Ectodermal cell (in vitro differentiated cells): Measurements from ENCODE around the gene RNF212B.
"Not testable (repeated sequence)": the region's sequence is repeated elsewhere in the genome, so short reads cannot be mapped to it uniquely, and the experiment has no call there.

Source experiments
- H3K27ac ChIP-seq: 2 replicates; pipeline ENCODE4 v1.7.0; 2013; ENCODE audit warnings: mild to moderate bottlenecking, low read depth, low read length; ENCODE audit not compliant: insufficient read depth, poor library complexity, severe bottlenecking
- H3K27me3 ChIP-seq: 2 replicates; pipeline ENCODE4 v1.7.0; 2013; ENCODE audit warnings: mild to moderate bottlenecking, low read length; ENCODE audit not compliant: insufficient read depth, control insufficient read depth, poor library complexity, severe bottlenecking
- H3K36me3 ChIP-seq: one replicate; pipeline ENCODE4 v1.7.0; 2013; ENCODE audit warnings: low read length; ENCODE audit not compliant: control insufficient read depth, insufficient read depth
- H3K4me1 ChIP-seq: one replicate; pipeline ENCODE4 v1.7.0; 2013; ENCODE audit warnings: low read length; ENCODE audit not compliant: control insufficient read depth, insufficient read depth
- H3K4me3 ChIP-seq: 2 replicates; pipeline ENCODE4 v1.7.0; 2013; ENCODE audit warnings: low read depth, low read length, control low read depth; ENCODE audit not compliant: insufficient read depth
- H3K9me3 ChIP-seq: 2 replicates; pipeline ENCODE4 v1.7.0; 2013; ENCODE audit warnings: mild to moderate bottlenecking, low read length, moderate library complexity; ENCODE audit not compliant: control insufficient read depth
- WGBS, 2 experiments: methylation state at CpG; one replicate each; pipeline ENCODE4 v1.1.7; 2013; ENCODE audit warnings: missing lambda C conversion rate in 2 of 2; 5-methylcytosine and 5-hydroxymethylcytosine counted together

The RNF212B gene

DNA sequence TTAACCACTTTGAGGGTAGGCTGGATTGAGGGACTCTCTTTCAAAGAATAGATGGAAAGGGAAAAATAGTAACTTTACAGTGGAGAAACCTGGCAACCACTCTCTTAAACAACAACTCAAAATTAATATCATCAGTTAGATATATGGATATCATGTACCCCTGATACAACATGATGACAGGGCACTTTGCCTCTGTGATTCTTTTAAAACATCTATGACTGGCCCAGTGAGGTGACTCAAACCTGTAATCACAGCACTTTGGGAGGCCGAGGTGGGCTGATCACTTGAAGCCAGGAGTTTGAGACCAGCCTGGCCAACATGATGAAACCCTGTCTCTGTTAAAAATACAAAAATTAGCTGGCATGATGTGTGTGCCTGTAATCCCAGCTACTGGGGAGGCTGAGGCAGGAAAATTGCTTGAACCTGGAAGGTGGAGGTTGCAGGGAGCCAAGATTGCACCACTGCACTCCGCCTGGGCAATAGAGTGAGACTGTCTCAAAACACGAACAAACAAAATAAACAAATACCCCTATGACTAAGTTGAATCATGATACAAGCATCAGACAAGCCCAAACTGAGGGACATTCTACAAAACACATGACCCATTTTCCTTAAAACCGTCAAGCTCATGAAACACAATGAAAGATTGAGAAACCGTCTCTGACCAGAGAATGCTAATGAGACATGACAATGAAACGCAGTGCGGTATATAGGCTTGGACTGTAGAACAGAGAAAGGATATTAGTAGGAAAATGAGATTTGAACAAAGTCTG is 27.9 kb upstream of the RNF212B start:
- 93% methylated on average over 7 of the region's 7 CpGs for WGBS, 2 experiments
- Histone ChIP-seq H3K9me3 (no peaks in the 10 kb centered on the region), H3K36me3 (no peaks in the 10 kb centered on the region), H3K4me3 (no peak overlapping the region), H3K4me1 (no peaks in the 10 kb centered on the region), H3K27ac (no peak overlapping the region), H3K27me3 (no peaks in the 10 kb centered on the region)

DNA sequence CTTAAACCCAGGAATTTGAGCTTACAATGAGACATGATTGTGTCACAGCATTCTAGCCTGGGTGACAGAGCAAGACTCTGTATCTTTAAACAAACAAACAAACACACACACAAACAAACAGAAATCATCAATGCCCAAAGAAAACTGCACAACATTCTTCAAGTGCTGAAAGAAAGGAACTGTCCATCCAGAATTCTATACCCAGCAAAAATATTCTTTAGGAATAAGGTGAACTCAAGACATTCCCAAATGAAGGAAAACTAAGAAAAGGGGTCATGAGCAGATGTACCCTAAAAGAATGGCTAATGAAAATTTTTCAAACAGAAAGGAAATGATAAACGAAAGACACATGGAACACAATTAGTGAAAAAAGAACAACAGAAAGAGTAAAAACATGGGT is 22.3 kb upstream of the RNF212B start:
- H3K4me3 ChIP-seq, result no peak overlapping the region
- WGBS, 2 experiments, result 90 to 100% methylated on average over 1 of the region's 1 CpG

DNA sequence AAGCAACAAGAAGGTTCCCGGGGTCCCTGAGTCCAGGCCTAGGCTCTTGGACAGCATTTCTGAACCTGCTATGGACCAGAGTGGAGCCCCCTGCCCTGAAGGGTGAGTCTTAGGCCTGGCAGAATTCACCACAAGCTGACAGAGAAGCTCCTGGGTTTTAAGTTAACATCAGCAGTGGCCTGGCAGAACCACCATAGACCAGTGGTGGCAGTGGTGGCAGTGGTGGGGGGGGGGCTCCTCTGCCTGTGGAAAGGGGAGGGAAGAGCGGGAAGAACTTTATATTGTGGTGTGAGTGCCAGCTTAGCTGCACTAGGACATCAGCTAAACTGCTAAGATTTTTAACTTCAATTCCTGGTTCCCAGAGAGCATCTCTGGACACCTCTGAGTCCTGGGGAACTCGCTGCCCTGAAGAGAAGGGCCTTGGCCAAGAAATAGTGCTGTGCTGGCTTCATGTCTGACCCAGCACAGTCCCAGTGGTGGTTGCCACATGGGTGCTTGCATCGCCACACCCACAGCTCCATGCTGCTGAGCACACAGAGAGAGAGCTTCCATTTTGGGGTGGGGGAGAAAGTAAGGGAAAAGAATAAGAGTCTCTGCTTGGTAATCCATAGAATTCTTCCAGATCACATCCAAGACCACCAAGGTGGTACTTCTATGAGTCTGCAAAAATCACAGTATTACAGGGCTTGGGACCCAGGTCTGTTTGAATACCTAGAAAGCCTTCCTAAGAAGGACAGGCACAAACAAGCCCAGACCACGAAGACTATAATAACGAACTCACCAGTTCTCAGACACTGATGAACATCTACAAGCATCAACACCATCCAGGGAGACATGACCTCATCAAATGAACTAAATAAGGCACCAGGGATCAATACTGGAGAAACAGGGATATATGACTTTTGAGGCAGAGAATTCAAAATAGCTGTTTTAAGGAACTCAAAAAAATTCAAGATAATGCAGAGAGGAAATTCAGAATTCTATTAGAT is 20.4 kb upstream of the RNF212B start:
- Histone ChIP-seq H3K27ac (no peak overlapping the region), H3K9me3 (peaks cover 4% of the 10 kb centered on the region), H3K36me3 (no peaks in the 10 kb centered on the region), H3K4me1 (no peaks in the 10 kb centered on the region), H3K4me3 (no peak overlapping the region), H3K27me3 (no peaks in the 10 kb centered on the region)
- WGBS, 2 experiments, result 94 to 95% methylated on average over 6 of the region's 6 CpGs

More for the DNA sequence above, 22.3 kb upstream of the RNF212B start:
- Histone ChIP-seq H3K9me3 (peaks cover 4% of the 10 kb centered on the region), H3K27ac (no peak overlapping the region), H3K36me3 (no peaks in the 10 kb centered on the region), H3K4me1 (no peaks in the 10 kb centered on the region), H3K27me3 (no peaks in the 10 kb centered on the region)

DNA sequence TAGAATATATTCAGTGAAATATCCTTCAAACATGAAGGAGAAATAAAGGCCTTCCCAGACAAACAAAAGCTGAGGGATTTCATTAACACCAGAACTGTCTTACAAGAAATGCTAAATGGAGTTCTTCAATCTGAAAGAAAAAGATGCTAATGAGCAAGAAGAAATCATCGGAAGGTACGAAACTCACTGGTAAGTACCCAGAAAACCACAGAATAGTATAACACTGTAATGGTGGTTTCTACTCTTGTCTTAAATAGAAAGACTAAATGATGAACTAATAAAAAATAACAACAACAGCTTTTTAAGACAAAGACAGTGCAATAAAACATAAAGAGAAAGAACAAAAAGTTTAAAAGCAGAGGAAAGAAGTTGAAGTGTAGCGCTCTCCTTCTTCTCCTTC is 18.7 kb upstream of the RNF212B start:
- Histone ChIP-seq H3K4me3 (no peak overlapping the region), H3K4me1 (no peaks in the 10 kb centered on the region), H3K9me3 (peaks cover 4% of the 10 kb centered on the region), H3K36me3 (no peaks in the 10 kb centered on the region), H3K27ac (no peak overlapping the region), H3K27me3 (no peaks in the 10 kb centered on the region)
- WGBS, 2 experiments, result 83 to 93% methylated on average over 3 of the region's 3 CpGs

DNA sequence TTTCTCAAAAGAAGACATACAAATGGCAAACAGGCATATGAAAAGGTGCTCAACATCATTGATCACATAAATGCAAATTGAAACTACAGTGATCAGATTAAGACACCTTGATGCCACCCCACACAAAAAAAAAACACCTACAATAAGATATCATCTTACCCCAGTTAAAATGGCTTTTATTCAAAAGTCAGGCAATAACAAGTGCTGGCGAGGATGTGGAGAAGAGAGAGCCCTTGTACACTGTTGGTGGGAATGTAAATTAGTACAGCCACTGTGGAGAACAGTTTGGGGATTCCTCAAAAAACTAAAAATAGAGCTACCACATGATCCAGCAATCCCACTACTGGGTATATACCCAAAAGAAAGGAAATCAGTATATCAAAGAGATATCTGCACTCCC is 12.8 kb upstream of the RNF212B start:
- not testable (repeated sequence) for H3K36me3 ChIP-seq, H3K27me3 ChIP-seq
- 100% methylated on average over 1 of the region's 1 CpG; no CpG with 5 or more reads in 1 of the 2 experiments for WGBS, 2 experiments

DNA sequence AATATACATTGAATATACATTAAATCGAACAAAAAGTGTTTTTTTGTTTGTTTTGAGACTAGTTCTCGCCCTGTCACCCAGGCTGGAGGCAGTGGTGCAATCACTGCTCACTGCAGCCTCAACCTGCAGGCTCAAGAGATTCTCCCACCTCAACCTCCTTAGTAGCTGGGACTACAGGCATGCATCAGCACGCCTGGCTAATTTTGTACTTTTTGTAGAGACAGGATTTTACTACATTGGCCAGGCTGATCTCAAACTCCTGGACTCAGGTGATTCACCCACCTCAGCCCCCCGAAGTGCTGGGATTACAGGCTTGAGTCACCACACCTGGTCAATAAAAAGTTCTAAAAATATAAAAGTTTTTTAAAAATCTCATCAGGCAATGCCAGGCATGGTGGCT is 10.2 kb upstream of the RNF212B start:
- Histone ChIP-seq H3K9me3 (no peaks in the 10 kb centered on the region), H3K36me3 (no peaks in the 10 kb centered on the region), H3K4me3 (no peak overlapping the region), H3K27ac (no peak overlapping the region), H3K27me3 (no peaks in the 10 kb centered on the region), H3K4me1 (no peaks in the 10 kb centered on the region)
- WGBS, 2 experiments, result 88 to 95% methylated on average over 3 to 4 of the region's 4 CpGs

More for the DNA sequence above, 12.8 kb upstream of the RNF212B start:
- H3K4me1 ChIP-seq, H3K4me3 ChIP-seq, H3K27ac ChIP-seq, H3K9me3 ChIP-seq: not testable (repeated sequence)

DNA sequence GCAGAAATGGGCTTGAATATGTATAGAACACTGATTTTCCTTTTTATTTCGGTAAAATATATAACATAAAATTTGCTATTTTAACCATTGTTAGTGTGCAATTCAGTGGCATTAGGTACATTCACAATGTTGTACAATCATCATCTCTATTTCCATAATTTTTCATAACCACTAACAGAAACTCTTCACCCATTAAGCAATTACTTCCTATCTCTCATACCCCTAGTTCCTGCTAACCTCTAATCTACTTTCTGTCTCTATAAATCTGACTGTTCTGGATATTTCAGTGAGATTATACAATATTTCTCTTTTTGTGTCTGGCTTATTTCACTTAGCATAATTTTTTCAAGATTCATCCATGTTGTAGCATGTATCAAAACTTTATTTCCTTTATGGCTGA is 8.9 kb upstream of the RNF212B start:
- no peaks in the 10 kb centered on the region for H3K27me3 ChIP-seq
- no CpG with 5 or more reads among the region's 1 CpG for WGBS, 2 experiments

DNA sequence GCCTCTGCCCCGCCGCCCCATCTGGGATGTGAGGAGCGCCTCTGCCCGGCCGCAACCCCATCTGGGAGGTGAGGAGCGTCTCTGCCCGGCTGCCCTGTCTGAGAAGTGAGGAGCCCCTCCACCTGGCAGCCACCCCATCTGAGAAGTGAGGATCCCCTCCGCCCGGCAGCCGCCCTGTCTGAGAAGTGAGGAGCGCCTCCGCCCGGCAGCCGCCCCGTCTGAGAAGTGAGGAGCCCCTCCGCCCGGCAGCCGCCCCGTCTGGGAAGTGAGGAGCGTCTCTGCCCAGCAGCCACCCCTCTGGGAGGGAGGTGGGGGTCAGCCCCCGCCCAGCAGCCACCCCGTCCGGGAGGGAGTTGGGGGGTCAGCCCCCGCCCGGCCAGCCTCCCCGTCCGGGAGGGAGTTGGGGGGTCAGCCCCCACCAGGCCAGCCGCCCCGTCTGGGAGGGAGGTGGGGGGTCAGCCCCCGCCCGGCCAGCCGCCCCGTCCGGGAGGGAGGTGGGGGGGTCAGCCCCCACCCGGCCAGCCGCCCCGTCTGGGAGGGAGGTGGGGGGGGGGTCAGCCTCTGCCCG is 5.4 kb upstream of the RNF212B start:
- not testable (repeated sequence) for H3K27me3 ChIP-seq, H3K9me3 ChIP-seq, H3K27ac ChIP-seq, H3K4me3 ChIP-seq, H3K4me1 ChIP-seq, H3K36me3 ChIP-seq
- WGBS, 2 experiments, result 95 to 96% methylated on average over 35 to 38 of the region's 38 CpGs

More for the DNA sequence above, 8.9 kb upstream of the RNF212B start:
- H3K36me3 ChIP-seq, result no peaks in the 10 kb centered on the region
- no peak overlapping the region for H3K27ac ChIP-seq
- no peaks in the 10 kb centered on the region for H3K9me3 ChIP-seq
- H3K4me1 ChIP-seq, result no peaks in the 10 kb centered on the region
- no peak overlapping the region for H3K4me3 ChIP-seq

DNA sequence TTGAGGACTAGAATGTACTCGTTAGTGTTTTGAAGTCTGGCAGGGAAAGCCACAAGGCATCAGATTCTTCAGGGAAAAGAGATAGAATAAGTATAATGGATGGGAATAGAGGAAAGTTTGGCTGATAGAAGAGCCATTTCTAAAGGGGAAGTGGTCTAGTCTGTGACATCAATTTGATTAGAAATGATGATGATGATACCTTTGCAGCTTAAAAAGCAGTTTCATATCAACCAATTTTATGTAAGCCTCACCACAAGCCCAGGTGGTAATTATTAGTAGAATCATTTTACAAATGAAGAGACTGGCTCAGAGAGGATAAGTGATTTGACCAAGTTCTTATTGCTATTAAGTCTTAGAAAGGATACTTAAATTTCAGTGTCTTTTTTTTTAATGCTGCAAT is 2.9 kb downstream of the RNF212B start:
- Histone ChIP-seq H3K36me3 (no peaks in the 10 kb centered on the region), H3K4me3 (no peak overlapping the region), H3K4me1 (peaks cover 6% of the 10 kb centered on the region), H3K27ac (no peak overlapping the region), H3K27me3 (no peaks in the 10 kb centered on the region), H3K9me3 (no peaks in the 10 kb centered on the region)
- 86 to 88% methylated on average over 1 of the region's 1 CpG for WGBS, 2 experiments
